HG03521 (cell line): ENCODE results near the gene DENND5B.
"Not testable (repeated sequence)": the region's sequence is repeated elsewhere in the genome, so short reads cannot be mapped to it uniquely, and the experiment has no call there.

ENCODE experiments used
- ATAC-seq: cut with Tn5 transposase; IDR thresholded peaks from one replicate; pipeline ENCODE4 v1.9.1; 2021; ENCODE audit warnings: mild to moderate bottlenecking, moderate library complexity; ENCODE audit not compliant: unreplicated experiment

Gene DENND5B

DNA sequence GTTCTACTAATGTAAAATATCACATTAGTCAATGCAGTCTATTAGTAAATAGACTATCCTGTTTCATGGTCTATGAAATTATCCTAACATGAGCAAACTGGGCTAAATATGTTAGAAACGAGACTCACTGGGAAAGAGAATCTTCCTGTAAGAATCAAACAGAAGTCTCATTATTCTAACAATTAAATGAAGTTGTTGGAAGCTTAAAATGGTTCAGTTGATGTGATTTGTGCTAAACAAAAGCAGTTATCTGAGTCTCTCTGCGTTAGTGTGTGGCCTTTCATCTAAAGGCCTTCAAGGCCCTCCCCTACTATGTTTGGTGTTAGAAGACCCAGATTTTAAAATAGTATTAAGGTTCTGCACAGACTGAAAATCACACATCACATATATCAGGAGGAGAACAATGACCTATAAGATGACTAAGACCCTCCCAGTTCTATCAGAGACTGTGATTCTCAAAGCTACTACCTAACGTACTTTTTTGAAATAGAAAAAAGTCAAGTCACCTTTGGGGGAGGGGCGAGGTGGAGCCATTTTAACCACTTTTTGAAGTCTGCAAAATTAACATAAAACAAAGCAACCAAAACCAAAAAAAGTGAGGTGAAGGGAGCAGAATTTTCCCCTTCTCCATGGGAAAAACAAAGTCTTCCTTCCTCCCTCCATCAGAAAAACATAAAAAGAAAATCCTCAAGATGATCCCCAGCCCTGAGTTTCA is 82.3 kb downstream of the DENND5B start:
- no peak for ATAC-seq

DNA sequence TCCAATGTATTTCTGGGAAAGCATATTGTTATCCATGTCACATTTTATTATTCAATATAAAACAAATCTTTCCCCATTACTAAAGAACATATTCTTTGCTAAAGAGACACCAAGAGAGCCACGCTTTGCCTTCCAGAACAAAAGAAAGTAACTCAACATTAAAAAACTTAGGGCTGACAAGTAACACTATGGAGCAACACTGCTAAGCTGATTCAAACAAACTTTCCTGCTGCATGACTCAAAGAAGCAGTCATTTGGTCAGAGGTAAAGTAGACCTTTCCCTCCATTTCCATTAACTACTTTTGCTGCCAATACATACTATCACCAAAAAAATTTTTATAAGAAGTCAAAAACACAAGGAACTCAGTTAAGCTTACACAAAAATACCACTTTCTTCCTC is 83.0 kb downstream of the DENND5B start:
- ATAC-seq, result no peak

DNA sequence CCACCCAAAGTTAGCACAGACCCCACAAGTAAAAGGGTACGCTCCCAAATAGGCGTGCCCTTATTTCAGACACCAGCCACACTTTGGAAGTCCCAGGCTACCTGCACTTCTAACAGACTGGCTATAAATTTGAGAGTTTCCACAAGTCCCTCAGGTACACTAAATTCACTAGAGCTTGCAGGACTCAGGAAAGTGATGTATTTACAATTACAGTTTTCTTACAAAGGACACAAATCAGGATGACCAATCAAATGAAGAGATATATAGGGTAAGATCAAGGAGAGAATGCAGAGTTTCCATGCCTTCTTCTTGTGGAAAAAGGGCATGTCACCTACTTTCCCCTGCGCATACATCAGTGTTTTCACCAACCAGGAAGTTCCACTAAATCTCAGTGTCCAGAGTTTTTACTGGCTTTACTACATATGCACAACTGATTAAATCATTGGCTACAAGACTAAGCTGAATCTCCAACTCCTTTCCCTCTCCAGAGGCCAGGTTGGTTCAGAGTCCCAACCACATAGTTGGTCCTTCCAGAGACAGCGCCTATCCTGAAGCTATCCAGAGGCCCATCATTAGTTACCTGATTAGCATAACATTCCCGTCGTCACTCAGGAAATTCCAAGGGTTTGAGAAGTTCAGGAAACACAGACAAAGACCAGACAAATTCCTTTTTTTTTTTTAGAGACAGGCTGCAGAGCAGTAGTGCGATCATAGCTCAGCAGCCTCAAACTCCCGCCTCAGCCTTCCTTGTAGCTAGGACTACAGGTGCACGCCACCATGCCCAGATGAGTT is 84.2 kb downstream of the DENND5B start:
- no peak for ATAC-seq

DNA sequence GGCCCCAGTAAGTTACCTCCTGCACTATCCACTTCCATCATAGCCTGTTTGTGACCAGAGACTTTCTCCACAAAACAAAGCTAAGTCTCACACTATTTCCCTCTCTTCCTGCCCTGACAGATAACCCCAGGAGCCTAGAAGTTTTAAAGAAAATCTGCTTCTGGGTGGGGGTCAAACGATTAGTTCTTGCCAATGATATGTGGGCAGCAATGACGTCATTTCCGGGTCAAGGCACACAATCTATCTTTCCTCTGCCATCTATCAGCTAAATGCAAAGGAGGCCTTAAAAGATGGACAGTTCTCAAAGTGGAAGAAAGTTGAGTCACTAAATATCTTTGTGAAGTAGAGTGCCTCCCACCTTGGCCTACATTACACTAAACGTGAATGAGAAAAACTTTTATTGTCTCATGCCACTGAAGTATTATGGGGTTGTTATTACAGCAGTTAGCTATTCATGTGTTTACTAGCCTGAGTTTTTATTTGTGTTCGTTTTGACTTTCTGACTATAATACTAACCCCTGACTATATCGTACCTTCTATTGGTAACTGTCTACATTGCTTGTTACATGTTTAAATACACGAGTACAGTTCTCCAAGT is 86.2 kb downstream of the DENND5B start:
- ATAC-seq, result no peak

DNA sequence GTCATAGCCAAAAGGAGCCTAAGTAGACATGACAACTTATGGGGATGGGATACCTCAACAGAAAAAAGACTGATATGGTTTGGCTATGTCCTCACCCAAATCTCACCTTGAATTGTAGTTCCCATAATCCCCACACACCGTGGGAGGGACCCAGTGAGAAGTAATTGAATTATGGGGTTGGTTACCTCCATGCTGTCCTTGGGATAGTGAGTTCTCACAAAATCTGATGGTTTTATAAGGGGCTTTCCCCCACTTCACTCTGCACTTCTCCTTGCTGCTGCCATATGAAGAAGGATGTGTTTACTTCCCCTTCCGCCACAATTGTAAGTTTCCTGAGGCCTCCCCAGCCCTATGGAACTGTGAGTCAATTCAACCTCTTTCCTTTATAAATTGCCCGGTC is 89.9 kb downstream of the DENND5B start:
- ATAC-seq, result not testable (repeated sequence)

DNA sequence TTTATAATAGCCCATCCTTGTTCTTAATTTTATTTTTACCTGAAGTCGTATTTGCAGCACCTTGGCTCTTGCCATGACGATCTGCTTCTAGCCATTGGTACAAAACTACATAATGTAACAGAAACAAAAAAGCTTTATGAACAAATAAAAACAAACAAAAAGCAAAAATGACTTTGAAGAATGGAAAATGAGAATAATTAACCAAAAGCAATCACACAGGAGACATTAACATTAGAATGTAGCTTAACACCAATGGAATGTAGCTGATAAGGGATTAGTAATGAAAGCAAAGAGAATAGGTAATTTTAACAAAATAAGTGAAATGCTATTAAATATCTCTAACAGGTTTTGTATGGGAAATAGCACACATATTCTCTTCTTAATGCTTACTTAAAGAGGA is 91.4 kb downstream of the DENND5B start:
- ATAC-seq, result no peak

DNA sequence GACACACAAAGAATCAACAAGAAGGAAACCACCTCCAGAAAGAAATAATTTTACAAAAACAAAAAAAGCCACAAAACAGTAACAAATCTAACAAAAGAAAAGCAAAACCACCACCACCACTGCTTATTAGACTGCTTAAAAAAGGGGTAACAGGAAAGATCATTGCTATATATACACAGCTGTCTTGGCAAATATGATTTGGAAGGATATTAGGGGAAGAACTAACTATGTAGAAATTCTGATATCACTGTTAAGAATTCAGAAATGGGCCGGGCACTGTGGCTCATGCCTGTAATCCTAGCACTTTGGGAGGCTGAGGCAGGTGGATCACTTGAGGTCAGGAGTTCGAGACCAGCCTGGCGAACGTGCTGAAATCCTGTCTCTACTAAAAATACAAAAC is 92.5 kb downstream of the DENND5B start:
- ATAC-seq, result no peak

DNA sequence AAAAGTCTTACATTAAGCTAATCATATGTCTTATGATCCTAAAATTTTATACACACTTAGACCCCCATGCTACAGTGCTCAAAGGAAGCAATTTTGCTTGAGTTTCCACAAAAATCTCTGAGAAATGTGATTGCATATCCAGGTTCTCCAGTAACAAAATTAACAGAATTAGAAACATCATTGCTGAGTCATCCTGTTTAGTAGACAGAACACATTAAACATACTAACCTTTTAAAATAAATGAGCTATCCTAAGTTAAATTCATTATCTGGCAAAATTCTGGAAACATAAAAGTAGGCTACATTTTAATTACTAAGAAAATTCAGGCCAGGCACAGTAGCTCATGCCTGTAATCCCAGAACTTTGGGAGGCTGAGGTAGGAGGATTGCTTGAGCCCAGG is 94.7 kb downstream of the DENND5B start:
- no peak for ATAC-seq

DNA sequence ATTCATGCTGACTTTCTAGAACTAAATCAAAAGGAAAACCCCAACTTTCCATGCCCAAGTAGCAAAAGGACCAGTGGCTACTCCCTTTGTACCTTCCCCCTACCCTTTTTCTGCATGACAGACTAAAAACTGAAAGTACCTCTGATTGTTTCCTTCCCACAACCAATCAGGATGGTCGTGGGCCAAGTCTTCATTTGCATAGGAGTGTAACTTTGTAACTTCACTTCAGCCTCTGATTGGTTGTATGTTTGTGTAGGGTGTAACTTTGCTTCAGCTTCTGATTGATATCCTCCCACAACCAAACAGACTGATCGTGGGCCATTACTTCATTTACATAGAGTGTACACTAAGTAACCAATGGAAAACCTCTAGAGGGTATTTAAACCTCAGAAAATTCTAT is 96.5 kb downstream of the DENND5B start:
- no peak for ATAC-seq

DNA sequence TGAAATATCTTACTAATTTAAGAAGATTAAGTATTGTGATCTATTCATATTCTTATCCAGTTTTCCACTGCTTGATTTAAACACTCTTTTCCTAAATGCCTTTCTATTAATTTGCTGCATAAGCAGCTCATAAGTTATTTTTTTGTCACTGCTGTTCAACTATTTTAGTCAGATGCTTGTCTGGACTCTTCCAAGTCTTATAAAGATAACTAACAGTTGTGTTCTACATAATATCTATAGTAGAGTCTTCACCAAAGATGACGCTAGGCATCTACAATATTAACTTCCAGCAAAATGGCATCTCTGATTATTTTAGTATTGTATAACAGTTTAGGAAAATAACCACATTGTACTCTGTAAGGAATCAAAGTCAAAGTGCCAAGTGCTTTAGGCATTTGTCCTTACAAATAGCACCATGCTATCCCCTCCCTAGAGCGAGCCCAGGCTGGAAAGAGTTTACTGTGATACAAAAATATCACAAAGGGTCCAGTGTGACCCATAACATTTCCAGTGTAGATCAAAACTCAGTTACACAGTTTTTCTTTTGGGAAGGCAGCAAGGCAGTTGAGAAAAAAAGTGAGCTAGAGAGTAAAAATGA is 98.2 kb downstream of the DENND5B start:
- no peak for ATAC-seq

DNA sequence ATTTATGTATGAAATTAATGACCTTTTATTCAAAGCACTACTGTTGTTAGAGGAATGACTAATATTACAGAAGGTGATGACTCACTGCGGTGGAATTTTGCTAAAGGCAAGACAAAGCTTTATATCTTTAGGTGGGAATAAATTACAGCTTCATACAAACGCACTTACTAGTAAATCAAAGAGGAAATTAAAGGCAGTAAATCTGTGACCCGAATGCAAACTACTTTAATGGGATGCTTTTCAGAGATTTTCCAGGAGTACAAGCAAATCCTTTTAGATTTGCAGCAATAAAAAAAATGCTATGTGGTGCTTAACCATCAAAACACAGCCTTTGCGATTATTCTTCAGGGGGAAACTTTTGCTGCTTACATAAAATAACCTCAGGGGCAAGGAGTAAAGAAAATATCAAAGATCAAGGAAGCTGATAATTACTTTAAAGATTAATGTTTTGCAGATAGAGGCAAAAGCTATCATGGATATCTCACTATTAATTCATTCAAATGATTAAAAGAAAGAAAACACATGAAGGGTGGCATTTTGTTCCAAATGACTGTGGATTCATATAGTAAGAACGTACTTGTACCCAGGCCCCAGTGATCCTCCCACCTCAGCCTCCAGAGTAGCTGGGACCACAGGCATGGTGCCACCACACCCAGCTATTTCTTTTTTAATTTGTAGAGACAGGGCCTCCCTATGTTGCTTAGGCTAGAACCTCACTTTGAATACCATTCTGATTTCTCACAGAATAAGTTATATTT is 98.9 kb downstream of the DENND5B start:
- ATAC-seq, result no peak

DNA sequence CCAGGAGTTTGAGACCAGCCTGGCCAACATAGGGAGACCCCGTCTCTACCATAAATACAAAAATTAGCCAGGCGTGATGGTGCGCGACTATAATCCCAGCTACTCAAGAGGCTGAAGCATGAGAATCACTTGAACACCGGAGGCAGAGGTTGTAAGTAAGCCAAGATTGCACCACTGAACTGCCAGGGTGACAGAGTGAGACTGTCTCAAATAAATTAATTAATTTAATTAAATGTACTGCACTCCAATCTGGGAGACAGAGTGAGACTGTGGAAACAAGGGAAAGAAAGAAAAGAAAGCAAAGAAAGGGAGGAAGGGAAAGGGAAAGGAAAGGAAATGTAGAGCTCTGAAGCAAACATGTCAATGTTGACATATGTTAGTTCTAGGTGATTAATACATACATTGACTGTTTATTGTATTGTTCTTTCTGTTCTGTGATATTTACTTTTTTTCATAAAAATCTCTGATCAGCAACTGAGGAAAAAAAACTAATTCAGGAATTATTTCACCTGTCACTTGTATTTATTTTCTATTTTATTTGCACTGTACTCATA is 99.6 kb downstream of the DENND5B start:
- no peak for ATAC-seq

DNA sequence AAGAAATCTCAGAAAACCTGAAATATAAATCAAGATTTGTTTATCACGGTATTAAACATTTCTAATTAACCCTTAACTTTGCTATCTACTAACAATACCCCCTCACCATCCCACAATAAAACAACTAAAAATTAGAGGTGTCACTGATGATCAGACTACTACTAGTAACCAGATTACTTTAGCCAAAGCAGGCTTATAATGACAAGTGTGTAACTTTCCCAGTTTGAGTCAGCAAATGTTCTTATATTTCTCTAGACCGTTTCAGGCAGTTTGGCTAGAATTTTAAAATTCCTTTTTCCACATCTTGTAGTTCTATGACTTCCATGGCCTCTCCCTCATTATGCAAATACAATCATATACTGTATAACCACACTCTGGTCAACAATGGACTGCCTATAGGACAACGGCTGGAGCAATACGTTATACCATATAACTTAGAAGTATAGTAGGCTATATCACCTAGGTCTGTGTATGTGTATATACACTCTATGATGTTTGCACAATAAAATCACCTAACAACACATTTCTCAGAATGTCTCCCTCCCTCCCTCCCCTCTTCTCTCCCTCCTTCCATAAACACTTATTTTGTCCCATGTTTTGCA is 102.1 kb downstream of the DENND5B start:
- no peak for ATAC-seq

DNA sequence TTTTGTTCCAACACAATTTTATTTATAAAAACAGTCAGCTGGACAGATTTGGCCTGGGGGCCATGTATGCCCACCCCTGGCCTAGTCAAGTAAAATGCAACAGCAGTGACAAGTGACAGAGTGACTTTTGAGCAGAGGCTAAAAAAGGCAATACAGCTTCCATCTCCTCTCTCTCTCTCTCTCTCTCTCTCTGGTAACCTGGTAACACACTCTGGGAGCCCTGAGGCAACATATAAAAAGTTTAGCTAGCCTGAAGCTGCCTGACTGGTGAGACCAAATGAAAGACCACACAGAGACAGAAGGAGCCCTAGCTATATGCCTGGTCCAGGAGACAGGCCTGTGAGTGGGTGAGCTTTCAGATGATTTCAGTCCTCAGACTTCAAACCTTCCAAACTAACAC is 105.4 kb downstream of the DENND5B start:
- ATAC-seq, result no peak

DNA sequence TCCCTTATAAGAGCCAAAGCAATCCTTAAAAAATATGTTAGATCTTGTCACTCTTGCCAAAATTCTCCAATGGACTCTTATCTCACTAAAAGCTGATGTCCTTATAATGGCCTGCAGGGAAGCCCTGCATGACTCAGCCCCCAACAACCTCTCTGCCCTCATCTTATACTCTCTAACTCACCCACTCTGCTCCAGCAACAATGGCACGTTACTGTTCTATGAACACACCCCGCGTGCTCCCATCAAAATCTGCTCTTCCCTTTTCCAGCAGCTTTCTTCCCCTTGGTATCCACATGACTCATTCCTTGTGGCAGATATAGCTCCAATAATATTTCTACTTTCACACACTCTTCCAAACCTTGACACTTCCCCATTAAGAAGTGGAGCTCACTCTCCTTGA is 108.1 kb downstream of the DENND5B start:
- ATAC-seq, result no peak

DNA sequence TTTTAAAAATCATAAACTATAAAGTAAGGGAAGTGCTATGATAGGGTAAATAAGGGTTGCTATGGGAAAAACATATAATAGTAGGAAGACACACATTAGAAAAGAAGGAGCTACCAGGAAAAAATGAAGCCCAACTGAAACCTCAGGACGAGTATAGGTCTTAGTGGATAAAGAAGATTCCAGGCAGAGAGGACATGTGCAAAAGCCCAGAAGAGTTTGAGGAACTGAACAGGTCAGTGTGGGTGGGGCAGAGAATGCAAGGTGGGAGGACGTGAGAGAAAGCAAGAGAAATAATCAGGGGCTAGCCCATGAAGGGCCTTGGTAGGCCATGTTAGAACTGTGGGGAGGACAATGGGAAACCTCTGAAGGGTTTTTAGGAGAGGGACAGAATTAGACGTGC is 109.5 kb downstream of the DENND5B start:
- no peak for ATAC-seq

DNA sequence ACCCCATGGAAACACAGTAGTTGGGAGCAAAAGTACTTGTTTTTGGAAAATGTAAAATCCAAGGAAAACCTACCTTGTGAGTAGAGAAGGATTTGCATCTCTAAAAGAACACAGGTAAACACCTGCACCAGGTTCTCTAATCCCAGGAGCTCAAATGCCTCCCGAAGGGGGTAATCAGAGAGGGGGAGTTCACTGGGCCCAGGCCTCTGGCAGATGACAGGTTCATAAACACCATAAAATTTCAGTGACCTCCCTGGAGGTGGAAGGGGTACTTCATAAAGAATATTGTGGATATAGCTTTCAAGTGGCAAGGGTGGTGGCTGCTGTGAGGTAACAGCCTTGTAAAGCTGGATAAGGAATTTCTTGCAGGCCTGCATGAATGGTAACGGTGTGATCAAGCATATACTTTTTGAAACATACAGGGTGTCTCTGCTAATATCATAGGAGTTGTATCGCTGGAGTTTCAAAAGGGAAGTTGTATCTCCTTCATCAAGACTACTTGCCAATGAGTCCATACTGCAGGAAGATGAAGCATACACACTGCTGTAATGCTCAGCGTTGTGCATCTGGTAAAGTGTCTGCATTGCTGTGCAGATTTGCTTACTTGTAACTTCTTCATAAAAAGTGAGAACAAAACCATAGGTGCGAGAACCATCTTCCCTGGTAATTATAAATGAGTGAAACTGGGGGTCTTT is 111.3 kb downstream of the DENND5B start:
- ATAC-seq, result no peak

DNA sequence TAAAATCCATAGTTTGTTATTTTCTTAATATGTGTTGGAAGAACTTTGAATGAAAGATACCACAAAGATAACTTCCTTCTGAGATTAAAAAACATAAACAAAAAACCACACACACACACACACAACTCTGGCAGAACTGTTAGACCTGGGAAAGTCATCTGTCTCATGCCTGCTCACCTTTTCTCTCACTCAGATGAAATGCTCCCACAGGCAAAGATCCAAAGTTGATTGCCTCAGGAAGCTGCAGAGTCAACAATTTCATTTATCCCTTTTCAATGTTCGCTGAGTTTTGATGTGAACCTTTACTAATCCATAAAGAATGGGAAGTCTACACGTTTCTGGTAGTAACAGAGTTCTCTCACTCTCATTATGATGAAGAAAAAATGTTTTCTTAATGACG is 112.0 kb downstream of the DENND5B start:
- no peak for ATAC-seq

DNA sequence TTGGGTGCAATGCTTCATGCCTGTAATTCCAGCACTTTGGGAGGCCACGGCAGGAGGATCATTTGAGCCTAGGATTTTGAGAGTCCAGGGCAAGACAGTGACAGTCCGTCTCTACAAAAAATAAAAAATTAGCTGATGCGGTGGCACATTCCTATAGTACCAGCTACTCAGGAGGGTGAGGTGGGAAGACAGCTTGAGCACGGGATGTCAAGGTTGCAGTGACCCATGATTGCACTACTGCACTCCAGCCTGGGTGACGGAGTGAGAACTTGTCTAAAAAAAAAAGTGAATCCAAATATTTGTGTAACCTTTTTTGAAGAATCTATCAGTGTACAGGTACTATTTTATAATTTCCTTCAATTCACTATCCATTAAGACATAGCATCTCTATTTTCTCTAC is 112.5 kb downstream of the DENND5B start:
- ATAC-seq, result no peak

DNA sequence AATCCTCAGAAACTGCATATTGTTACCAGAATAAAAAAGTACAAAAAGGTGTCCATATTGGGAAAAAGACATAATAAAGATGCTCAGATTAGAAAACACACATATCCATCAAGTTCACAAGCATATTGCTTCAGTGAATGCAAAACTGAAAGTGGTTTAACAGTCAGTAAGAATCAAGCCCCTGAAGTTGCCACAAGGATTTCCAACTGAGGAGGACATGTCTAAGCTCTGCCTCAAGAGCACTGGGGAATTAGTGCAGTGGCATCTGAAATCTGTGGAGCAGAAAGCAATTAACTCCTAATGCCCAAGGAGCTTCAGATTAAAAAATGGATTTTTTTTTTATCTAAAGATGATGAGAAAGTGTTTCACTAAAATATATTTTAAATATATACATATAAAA is 113.2 kb downstream of the DENND5B start:
- ATAC-seq, result peak; percentile 52
